H1 (cell line): ENCODE data around the gene SNRPN. TPM values are rescaled to one million over a fixed set of nuclear protein-coding genes. Genes with fewer than 3 reads are reported as not detected.
A peak's percentile ranks its signal among the peaks of the same experiment; 100 is the strongest.

Source experiments
- ASH2L ChIP-seq: fragments of 200-600, 300-600 bp; sonication (generic); IDR thresholded peaks from one replicate; pipeline ENCODE4 v1.7.1; 2017; ENCODE audit warnings: low read length
- ATF2 ChIP-seq: IDR thresholded peaks from 2 replicates; pipeline ENCODE4 v1.6.1; 2012; ENCODE audit warnings: low read length, inconsistent platforms
- ATF3 ChIP-seq: IDR thresholded peaks from 2 replicates; pipeline ENCODE4 v1.6.1; 2011; ENCODE audit warnings: low read depth, mild to moderate bottlenecking, low read length; ENCODE audit not compliant: insufficient read depth
- CBX8 ChIP-seq: fragments of 300-800, 300-1000 bp; sonication (generic); IDR thresholded peaks from 2 replicates; pipeline ENCODE4 v1.7.1; 2016; ENCODE audit warnings: low read depth, low read length, borderline replicate concordance
- CEBPB ChIP-seq: IDR thresholded peaks from 2 replicates; pipeline ENCODE4 v1.6.1; 2012; ENCODE audit warnings: low read depth, low read length
- CHD1 ChIP-seq: IDR thresholded peaks from 2 replicates; pipeline ENCODE4 v1.6.1; 2012; ENCODE audit warnings: low read depth, low read length, improper control_type of control experiment
- CHD2 ChIP-seq: IDR thresholded peaks from 2 replicates; pipeline ENCODE4 v1.6.1; 2012; ENCODE audit warnings: low read length, improper control_type of control experiment
- CREB1 ChIP-seq: IDR thresholded peaks from 2 replicates; pipeline ENCODE4 v1.6.1; 2012; ENCODE audit warnings: inconsistent platforms
- EP300 ChIP-seq, 2 experiments: IDR thresholded peaks; 1 replicate in 1 of 2; 2 replicates in 1 of 2; pipeline ENCODE4 v1.6.1; 2011 to 2012; ENCODE audit warnings: low read depth in 2 of 2, low read length in 2 of 2, mild to moderate bottlenecking in 2 of 2, borderline replicate concordance in 1 of 2, inconsistent platforms in 1 of 2, moderate library complexity in 1 of 2
- FOSL1 ChIP-seq: IDR thresholded peaks from 2 replicates; pipeline ENCODE4 v1.6.1; 2011; ENCODE audit warnings: mild to moderate bottlenecking, low read depth, low read length, moderate library complexity; ENCODE audit not compliant: insufficient read depth
- GTF2F1 ChIP-seq: IDR thresholded peaks from 2 replicates; pipeline ENCODE4 v1.6.1; 2012; ENCODE audit warnings: low read depth, low read length, improper control_type of control experiment, borderline replicate concordance
- JUND ChIP-seq: IDR thresholded peaks from 2 replicates; pipeline ENCODE4 v1.6.1; 2011; ENCODE audit warnings: mild to moderate bottlenecking, improper control_type of control experiment, low read length
- MAX ChIP-seq: IDR thresholded peaks from 2 replicates; pipeline ENCODE4 v1.6.1; 2012; ENCODE audit warnings: inconsistent platforms
- POLR2A ChIP-seq, 2 experiments: IDR thresholded peaks; 1 replicate in 1 of 2; 2 replicates in 1 of 2; pipeline ENCODE4 v1.6.1; 2011; ENCODE audit warnings: low read depth in 2 of 2, low read length in 2 of 2, mild to moderate bottlenecking in 2 of 2; ENCODE audit errors: control extremely low read depth in 1 of 2
- RNF2 ChIP-seq: fragments of 200-900, 300-1000 bp; sonication (generic); IDR thresholded peaks from 2 replicates; pipeline ENCODE4 v1.7.1; 2016; ENCODE audit warnings: borderline replicate concordance, low read depth, mild to moderate bottlenecking, antibody characterized with exemption, low read length; ENCODE audit not compliant: poor library complexity, severe bottlenecking; ENCODE audit errors: missing control alignments
- SIRT6 ChIP-seq: IDR thresholded peaks from one replicate; pipeline ENCODE4 v1.7.1; 2012; ENCODE audit warnings: low read length, inconsistent platforms
- SP4 ChIP-seq: IDR thresholded peaks from 2 replicates; pipeline ENCODE4 v1.6.1; 2012; ENCODE audit warnings: low read length, inconsistent platforms
- SRF ChIP-seq: IDR thresholded peaks from 2 replicates; pipeline ENCODE4 v1.6.1; 2011; ENCODE audit warnings: mild to moderate bottlenecking, low read depth, low read length, moderate library complexity
- SUZ12 ChIP-seq: fragments of 200-600 bp; sonication (generic); IDR thresholded peaks from 2 replicates; pipeline ENCODE4 v1.6.1; 2012; ENCODE audit warnings: mild to moderate bottlenecking, inconsistent platforms, low read length, moderate library complexity, mixed read lengths
- TBP ChIP-seq: IDR thresholded peaks from 2 replicates; pipeline ENCODE4 v1.6.1; 2011; ENCODE audit warnings: low read depth, low read length, improper control_type of control experiment
- USF2 ChIP-seq: IDR thresholded peaks from 2 replicates; pipeline ENCODE4 v1.6.1; 2011; ENCODE audit warnings: low read length, improper control_type of control experiment
- ZNF274 ChIP-seq: IDR thresholded peaks from 2 replicates; pipeline ENCODE4 v1.7.0; 2012; ENCODE audit warnings: low read length, borderline replicate concordance; ENCODE audit errors: extremely low read depth
- polyA plus RNA-seq, 7 experiments: library from polyadenylated mRNA; depleted of rRNA in 3 of 7; stranded (reverse) in 5 of 7; unstranded in 2 of 7; fragments of >200 nt in 5 of 7; fragments of 200-250 nt in 2 of 7; gene quantifications; 1 replicate in 5 of 7; 2 replicates in 1 of 7; 4 replicates in 1 of 7; pipeline versions ENCODE4 v1.2.1 to v1.2.3, GENCODE V29; 2011 to 2013; ENCODE audit warnings: missing spikeins in 2 of 7, mixed read lengths in 2 of 7
- total RNA-seq: library from RNA; stranded (reverse); fragmentation: NEBNext Ultra II Directional; extraction: Animal tissue kit (Norgen Biotek cat#: 25700); gene quantifications from 2 replicates; pipeline ENCODE4 v1.2.1, GENCODE V29; 2021

SNRPN gene
- total and polyA plus RNA-seq, 2 of the 8 experiments (the other 6 are each of a cell fraction or from before 2014, with no cell fraction given) = 905 to 1,396 TPM

GRCh38 chr15:24954783-24955530, at the start of gene SNRPN, which contains the start of gene SNURF (continued):
- no peak for TF ChIP-seq ZNF274
- TF ChIP-seq CHD1 = no peak
- TF ChIP-seq CHD2 = no peak
- peak; percentile 61; the same call in 1 of the 2 replicates for TF ChIP-seq MAX
- TF ChIP-seq CEBPB = peak; percentile 13; the same call in 1 of the 2 replicates
- TF ChIP-seq ASH2L = no peak
- TF ChIP-seq FOSL1 = no peak
- no peak for TF ChIP-seq RNF2
- peak; percentile 95 for TF ChIP-seq TBP
- TF ChIP-seq JUND = no peak
- peak; percentile 79 for TF ChIP-seq GTF2F1
- TF ChIP-seq SP4 = 0 out of 2 replicates have a peak, but pooled peaks have one; percentile 63
- TF ChIP-seq EP300 (IDR thresholded peaks at IDR 0.05; ENCODE audit: borderline replicate concordance in 1 of 2, low read depth in 2 of 2, low read length in 2 of 2) = no peak
- no peak for TF ChIP-seq SRF
- TF ChIP-seq SIRT6 = no peak
- no peak for TF ChIP-seq USF2
- no peak for TF ChIP-seq ATF2
- no peak for TF ChIP-seq CBX8
- no peak for TF ChIP-seq SUZ12
- peak; percentile 79 to 95 for TF ChIP-seq POLR2A (IDR thresholded peaks at IDR 0.05; ENCODE audit: control extremely low read depth in 1 of 2, low read depth in 2 of 2, low read length in 2 of 2)
- TF ChIP-seq ATF3 = no peak
- TF ChIP-seq CREB1 = peak; percentile 51; the same call in 1 of the 2 replicates
